Caco-2 (cell line): ENCODE data around the gene COQ8A. TPM values are rescaled to one million over a fixed set of nuclear protein-coding genes. Genes with fewer than 3 reads are reported as not detected.

ENCODE experiments used
- BruUV-seq: library from RNA; stranded (reverse); fragments of 400-500 nt; replicated peaks from 2 replicates; lab custom pipeline; 2021; lab: Mats Ljungman, UMichigan
- CTCF ChIA-PET: fragments of 300-600 bp; sonication (Branson Sonifier 250); formaldehyde crosslinking; loops from one replicate; lab custom pipeline; 2022; ENCODE audit warnings: antibody characterized with exemption; lab: Charles Lee
- POLR2A ChIA-PET: fragments of 300-600 bp; sonication (Branson Sonifier 250); formaldehyde crosslinking; loops from one replicate; lab custom pipeline; 2022; ENCODE audit warnings: antibody characterized with exemption; lab: Charles Lee
- DNase-seq, 2 experiments: peaks; one replicate each; pipeline versions ENCODE4 v3.0.0 to v3.0.0-alpha.2; 2020 to 2022
- H3K27me3 ChIP-seq: replicated peaks from 2 replicates; pipeline ENCODE4 v1.6.0; 2011; ENCODE audit warnings: low read length; ENCODE audit not compliant: control insufficient read depth, insufficient read depth
- H3K36me3 ChIP-seq: 2 replicates; pipeline ENCODE4 v1.5.1; 2011; ENCODE audit warnings: low read length; ENCODE audit not compliant: control insufficient read depth, insufficient read depth
- H3K4me1 ChIP-seq: fragments of 250-450 bp; sonication (Bioruptor Pico); 2 replicates; pipeline ENCODE4 v1.5.1; 2020; ENCODE audit warnings: mild to moderate bottlenecking
- H3K4me3 ChIP-seq: 2 replicates; pipeline ENCODE4 v1.5.1; 2011; ENCODE audit warnings: low read depth, mild to moderate bottlenecking, control low read depth, low read length
- H3K9me3 ChIP-seq: fragments of 250-450 bp; sonication (Bioruptor Pico); 2 replicates; pipeline ENCODE4 v1.5.1; 2020; ENCODE audit warnings: mild to moderate bottlenecking, moderate library complexity
- H3K27ac Mint-ChIP-seq: one replicate; pipeline ENCODE4 v1.8.0; 2022; ENCODE audit warnings: mixed read lengths; ENCODE audit not compliant: unreplicated experiment
- H3K27me3 Mint-ChIP-seq: one replicate; pipeline ENCODE4 v1.8.0; 2022; ENCODE audit warnings: mixed read lengths; ENCODE audit not compliant: insufficient read depth, unreplicated experiment
- H3K36me3 Mint-ChIP-seq: one replicate; pipeline ENCODE4 v1.8.0; 2022; ENCODE audit warnings: mild to moderate bottlenecking, mixed read lengths; ENCODE audit not compliant: insufficient read depth, unreplicated experiment
- H3K4me1 Mint-ChIP-seq: one replicate; pipeline ENCODE4 v1.8.0; 2022; ENCODE audit warnings: low read depth, mixed read lengths; ENCODE audit not compliant: unreplicated experiment
- H3K4me3 Mint-ChIP-seq: one replicate; pipeline ENCODE4 v1.8.0; 2022; ENCODE audit warnings: mild to moderate bottlenecking, moderate library complexity, mixed read lengths; ENCODE audit not compliant: unreplicated experiment
- H3K9me3 Mint-ChIP-seq: one replicate; pipeline ENCODE4 v1.8.0; 2022; ENCODE audit warnings: mixed read lengths; ENCODE audit not compliant: unreplicated experiment
- CTCF ChIP-seq, 2 experiments: fragments of 200-600 bp in 1 of 2; IDR thresholded peaks; 1 replicate in 1 of 2; 2 replicates in 1 of 2; pipeline versions ENCODE4 v1.5.1 to v1.8.0; 2011 to 2022; ENCODE audit warnings: antibody characterized with exemption in 1 of 2, control low read depth in 1 of 2, inconsistent platforms in 1 of 2, low read depth in 1 of 2, low read length in 1 of 2, mild to moderate bottlenecking in 1 of 2, moderate library complexity in 1 of 2; ENCODE audit not compliant: insufficient read depth in 1 of 2, severe bottlenecking in 1 of 2, unreplicated experiment in 1 of 2
- intact Hi-C: fragments of 100-400 bp; cut with micrococcal nuclease; formaldehyde crosslinking; loops from one replicate; pipeline ENCODE4 v1.10.0; 2022; ENCODE audit not compliant: unreplicated experiment
- total RNA-seq: library from RNA; stranded (reverse); gene quantifications from 2 replicates; pipeline ENCODE4 v1.2.3, GENCODE V29; 2022

The COQ8A gene
- total RNA-seq, 1 experiment from 2014 or later, result 50.0 TPM

GRCh38 chr1:226898246-226898645 is 41.8 kb upstream of the COQ8A start:
- Histone ChIP-seq H3K4me1 (no peaks in the 10 kb centered on the region), H3K4me3 (no peak overlapping the region), H3K27me3 (no peaks in the 10 kb centered on the region), H3K36me3 (no peaks in the 10 kb centered on the region; the same call in 1 of the 2 replicates), H3K9me3 (no peaks in the 10 kb centered on the region)
- Mint-ChIP-seq H3K4me3 (no peak overlapping the region), H3K36me3 (peaks cover 10% of the 10 kb centered on the region), H3K9me3 (no peaks in the 10 kb centered on the region), H3K27ac (no peak overlapping the region), H3K27me3 (no peaks in the 10 kb centered on the region), H3K4me1 (no peaks in the 10 kb centered on the region)
- TF ChIP-seq CTCF (IDR thresholded peaks at IDR 0.05; ENCODE audit: insufficient read depth in 1 of 2, low read depth in 1 of 2, low read length in 1 of 2, severe bottlenecking in 1 of 2, unreplicated experiment in 1 of 2), result no peak
- ChIA-PET POLR2A (no interaction called here), CTCF (no interaction called here)
- intact Hi-C loops, result no loop called here
- no peak for DNase-seq
- no TSS peak for BruUV-seq

GRCh38 chr1:226901421-226901820 is 38.7 kb upstream of the COQ8A start:
- Histone ChIP-seq H3K27me3 (no peaks in the 10 kb centered on the region), H3K4me3 (no peak overlapping the region), H3K36me3 (no peaks in the 10 kb centered on the region; the same call in 1 of the 2 replicates), H3K9me3 (no peaks in the 10 kb centered on the region), H3K4me1 (no peaks in the 10 kb centered on the region)
- H3K27ac Mint-ChIP-seq, result no peak overlapping the region
- no peak for TF ChIP-seq CTCF (IDR thresholded peaks at IDR 0.05; ENCODE audit: insufficient read depth in 1 of 2, low read depth in 1 of 2, low read length in 1 of 2, severe bottlenecking in 1 of 2, unreplicated experiment in 1 of 2)
- POLR2A ChIA-PET, result no interaction called here
- no peaks in the 10 kb centered on the region for H3K4me1 Mint-ChIP-seq
- H3K36me3 Mint-ChIP-seq, result peaks cover 10% of the 10 kb centered on the region
- H3K9me3 Mint-ChIP-seq, result no peaks in the 10 kb centered on the region
- no TSS peak for BruUV-seq
- CTCF ChIA-PET, result no interaction called here
- no peak overlapping the region for H3K4me3 Mint-ChIP-seq
- intact Hi-C loops, result no loop called here
- no peak for DNase-seq
- no peaks in the 10 kb centered on the region for H3K27me3 Mint-ChIP-seq

GRCh38 chr1:226902601-226903000 is 37.5 kb upstream of the COQ8A start:
- Histone ChIP-seq H3K4me1 (no peaks in the 10 kb centered on the region), H3K27me3 (no peaks in the 10 kb centered on the region), H3K36me3 (no peaks in the 10 kb centered on the region; the same call in 1 of the 2 replicates), H3K4me3 (no peak overlapping the region), H3K9me3 (no peaks in the 10 kb centered on the region)
- intact Hi-C loops, result no loop called here
- H3K4me3 Mint-ChIP-seq, result no peak overlapping the region
- ChIA-PET POLR2A (no interaction called here), CTCF (no interaction called here)
- H3K27me3 Mint-ChIP-seq, result no peaks in the 10 kb centered on the region
- DNase-seq, result no peak
- no peak for TF ChIP-seq CTCF (IDR thresholded peaks at IDR 0.05; ENCODE audit: insufficient read depth in 1 of 2, low read depth in 1 of 2, low read length in 1 of 2, severe bottlenecking in 1 of 2, unreplicated experiment in 1 of 2)
- H3K4me1 Mint-ChIP-seq, result no peaks in the 10 kb centered on the region
- no peaks in the 10 kb centered on the region for H3K9me3 Mint-ChIP-seq
- peaks cover 10% of the 10 kb centered on the region for H3K36me3 Mint-ChIP-seq
- no TSS peak for BruUV-seq
- H3K27ac Mint-ChIP-seq, result no peak overlapping the region
